RWPE1 (cell line): ENCODE data around the gene SUGCT.

Experiments used
- CTCF ChIA-PET: fragments of 350-600 bp; sonication (Branson Sonifier 250); formaldehyde crosslinking; extraction: SDS; loops from one replicate; lab custom pipeline; 2021; lab: Yijun Ruan, JAX
- POLR2A ChIA-PET: fragments of 400-600 bp; formaldehyde crosslinking; extraction: SDS; loops from one replicate; lab custom pipeline; 2020; ENCODE audit warnings: antibody characterized with exemption; ENCODE audit not compliant: low non-redundant PET; lab: Yijun Ruan, JAX
- DNase-seq: peaks from one replicate; pipeline ENCODE4 v3.0.0; 2012; ENCODE audit warnings: low spot score
- H3K27ac ChIP-seq: fragments of 450-650 bp; 2 replicates; pipeline ENCODE4 v1.5.1; 2017
- CTCF ChIP-seq: fragments of 450-650 bp; conservative IDR thresholded peaks from 2 replicates; pipeline ENCODE4 v1.5.1; 2017; ENCODE audit warnings: low read depth, mild to moderate bottlenecking

Gene SUGCT

GRCh38 chr7:40546616-40547501 lies 412.1 kb downstream of the SUGCT start:
- no peak for DNase-seq
- ChIA-PET POLR2A (no interaction called here), CTCF (interaction anchor here (0.6 to 1.0 kb wide), 3 partner anchors 12 to 831 kb away, joined by 3 read pairs; no protein-coding TSS in a partner anchor)
- TF ChIP-seq CTCF: no peak
- no peak overlapping the region for H3K27ac ChIP-seq

GRCh38 chr7:40549372-40550039 lies 414.7 kb downstream of the SUGCT start:
- no peak overlapping the region for H3K27ac ChIP-seq
- CTCF ChIA-PET: interaction anchor here (0.6 kb wide), 1 partner anchor 584 kb away, joined by 3 read pairs; no protein-coding TSS in a partner anchor
- TF ChIP-seq CTCF: no peak
- DNase-seq: no peak
- POLR2A ChIA-PET: no interaction called here

GRCh38 chr7:40551685-40552576 lies 417.1 kb downstream of the SUGCT start:
- H3K27ac ChIP-seq: no peak overlapping the region
- TF ChIP-seq CTCF: no peak
- POLR2A ChIA-PET: no interaction called here
- no peak for DNase-seq
- CTCF ChIA-PET: interaction anchor here (0.5 kb wide), 1 partner anchor 939 kb away, joined by 3 read pairs; no protein-coding TSS in a partner anchor

GRCh38 chr7:40560672-40561071 lies 425.9 kb downstream of the SUGCT start:
- ChIA-PET POLR2A (no interaction called here), CTCF (no interaction called here)
- DNase-seq: no peak
- H3K27ac ChIP-seq: no peak overlapping the region
- no peak for TF ChIP-seq CTCF

DNA sequence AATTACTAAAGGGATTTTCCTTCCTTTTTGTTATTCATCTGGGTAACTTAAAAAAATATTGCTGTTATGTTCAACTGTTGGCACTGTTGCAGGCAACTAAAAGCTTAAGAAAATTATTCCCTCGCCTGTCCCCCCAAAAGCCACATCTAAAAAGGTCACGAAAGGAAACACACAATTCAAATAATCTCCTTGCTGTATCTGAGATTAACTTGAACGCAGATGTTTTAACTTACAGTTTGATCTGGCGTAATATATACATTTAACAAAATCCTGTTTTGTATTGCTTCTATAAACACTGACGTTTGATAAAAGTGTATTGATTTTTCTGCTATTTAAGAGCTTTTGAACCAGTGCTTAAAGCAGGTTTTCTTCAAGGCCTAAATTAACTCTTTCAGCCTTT lies 432.1 kb downstream of the SUGCT start:
- TF ChIP-seq CTCF: no peak
- ChIA-PET CTCF (no interaction called here), POLR2A (no interaction called here)

DNA sequence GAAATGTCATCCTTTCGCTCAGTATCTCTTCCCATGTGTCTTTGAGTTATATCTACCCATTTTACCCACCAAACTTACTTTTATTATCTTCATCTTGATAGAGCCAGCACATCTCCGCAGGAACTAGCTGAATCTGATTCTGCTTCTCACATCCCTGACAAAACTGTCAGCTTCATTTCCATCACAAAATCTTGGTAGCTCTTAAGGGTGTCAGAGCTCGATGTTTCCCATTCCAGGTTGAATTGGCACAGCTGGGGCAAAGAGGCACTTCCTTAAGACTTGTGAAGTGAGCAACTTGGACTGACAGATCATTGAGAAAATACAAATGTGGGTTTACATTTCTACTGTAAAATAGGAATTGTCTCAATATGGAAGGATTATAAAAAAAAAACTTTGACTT lies 434.5 kb downstream of the SUGCT start:
- no peak overlapping the region for H3K27ac ChIP-seq
- ChIA-PET CTCF (interaction anchor here (0.7 kb wide), 1 partner anchor 31 kb away, joined by 5 read pairs; no protein-coding TSS in a partner anchor), POLR2A (no interaction called here)
- DNase-seq: no peak
- no peak for TF ChIP-seq CTCF

More for the DNA sequence above, 432.1 kb downstream of the SUGCT start:
- DNase-seq: no peak
- H3K27ac ChIP-seq: no peak overlapping the region
